Chondrocyte (in vitro differentiated cells): Measurements from ENCODE around the gene CARHSP1. TPM values are rescaled to one million over a fixed set of nuclear protein-coding genes. Genes with fewer than 3 reads are reported as not detected.
A peak's percentile ranks its signal among the peaks of the same experiment; 100 is the strongest.

ENCODE experiments used
- DNase-seq: peaks from one replicate; pipeline ENCODE4 v3.0.0; 2021; ENCODE audit warnings: mixed read lengths, low spot score
- H3K27ac Mint-ChIP-seq: one replicate; pipeline ENCODE4 v1.8.0; 2021; ENCODE audit warnings: mild to moderate bottlenecking, moderate library complexity, mixed read lengths; ENCODE audit not compliant: unreplicated experiment
- H3K27me3 Mint-ChIP-seq: 2 replicates; pipeline ENCODE4 v1.8.0; 2021; ENCODE audit warnings: low read depth, mixed read lengths
- H3K36me3 Mint-ChIP-seq: 2 replicates; pipeline ENCODE4 v1.8.0; 2021; ENCODE audit warnings: low read depth, mixed read lengths
- H3K4me1 Mint-ChIP-seq: 2 replicates; pipeline ENCODE4 v1.8.0; 2021; ENCODE audit warnings: low read depth, mild to moderate bottlenecking, mixed read lengths
- H3K4me3 Mint-ChIP-seq: one replicate; pipeline ENCODE4 v1.8.0; 2021; ENCODE audit warnings: mild to moderate bottlenecking, moderate library complexity, mixed read lengths; ENCODE audit not compliant: unreplicated experiment
- H3K9me3 Mint-ChIP-seq: 2 replicates; pipeline ENCODE4 v1.8.0; 2021; ENCODE audit warnings: low read depth, mixed read lengths
- total RNA-seq: library from RNA; stranded (reverse); gene quantifications from 3 replicates; pipeline ENCODE4 v1.2.1, GENCODE V29; 2021
- TF ChIP-seq, protein P1 (sequence below): fragments of 200-600 bp; sonication (generic); IDR thresholded peaks from 2 replicates; pipeline ENCODE4 v1.5.0; 2021; ENCODE audit warnings: antibody characterized with exemption, mild to moderate bottlenecking, moderate library complexity

The CARHSP1 gene
- total RNA-seq, 1 donor from 2014 or later = 57.4 TPM

DNA sequence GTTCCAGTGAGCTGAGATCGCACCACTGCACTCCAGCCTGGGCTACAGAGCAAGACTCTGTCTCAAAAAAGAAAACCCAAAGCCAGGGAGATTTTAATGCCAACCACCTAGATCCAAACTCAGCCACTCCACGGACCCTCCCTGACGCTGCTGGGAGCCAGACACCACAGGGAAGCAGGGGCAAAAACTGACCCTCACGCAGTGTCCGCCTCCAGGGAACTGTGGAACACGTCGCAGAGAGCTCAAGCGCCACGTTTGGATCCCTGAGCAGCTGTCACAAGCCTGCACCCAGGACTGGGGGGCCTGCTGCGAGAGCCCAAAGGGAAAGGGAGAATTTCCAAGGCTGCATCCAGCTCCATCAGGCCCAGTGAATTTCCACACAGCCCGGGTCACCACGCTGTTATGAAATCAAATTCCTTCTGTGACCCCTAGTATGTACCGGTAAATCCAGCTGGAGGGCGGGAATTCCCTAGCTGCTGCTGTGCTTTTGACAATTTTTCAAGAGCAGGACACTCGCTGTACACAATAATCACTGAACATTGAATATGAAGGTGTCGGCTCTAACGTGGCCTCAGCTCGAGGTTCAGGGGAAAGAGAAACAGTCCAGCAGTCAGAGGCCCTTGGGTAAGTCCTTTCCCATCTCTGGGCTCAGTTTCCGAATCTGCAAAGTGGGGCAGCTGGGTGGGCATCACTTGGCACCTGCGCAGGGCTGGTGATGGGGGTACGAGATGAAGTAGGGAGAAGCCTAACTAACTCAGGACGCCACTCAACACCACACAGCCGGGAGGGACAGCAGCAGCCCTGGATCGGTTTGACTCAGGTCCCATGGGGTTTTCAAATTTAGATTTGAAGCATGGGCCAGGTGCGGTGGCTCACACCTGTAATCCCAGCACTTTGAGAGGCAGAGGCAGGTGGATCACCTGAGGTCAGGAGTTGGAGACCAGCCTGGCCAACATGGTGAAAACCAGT is 8.6 kb downstream of the CARHSP1 start:
- TF ChIP-seq, protein P1, sequence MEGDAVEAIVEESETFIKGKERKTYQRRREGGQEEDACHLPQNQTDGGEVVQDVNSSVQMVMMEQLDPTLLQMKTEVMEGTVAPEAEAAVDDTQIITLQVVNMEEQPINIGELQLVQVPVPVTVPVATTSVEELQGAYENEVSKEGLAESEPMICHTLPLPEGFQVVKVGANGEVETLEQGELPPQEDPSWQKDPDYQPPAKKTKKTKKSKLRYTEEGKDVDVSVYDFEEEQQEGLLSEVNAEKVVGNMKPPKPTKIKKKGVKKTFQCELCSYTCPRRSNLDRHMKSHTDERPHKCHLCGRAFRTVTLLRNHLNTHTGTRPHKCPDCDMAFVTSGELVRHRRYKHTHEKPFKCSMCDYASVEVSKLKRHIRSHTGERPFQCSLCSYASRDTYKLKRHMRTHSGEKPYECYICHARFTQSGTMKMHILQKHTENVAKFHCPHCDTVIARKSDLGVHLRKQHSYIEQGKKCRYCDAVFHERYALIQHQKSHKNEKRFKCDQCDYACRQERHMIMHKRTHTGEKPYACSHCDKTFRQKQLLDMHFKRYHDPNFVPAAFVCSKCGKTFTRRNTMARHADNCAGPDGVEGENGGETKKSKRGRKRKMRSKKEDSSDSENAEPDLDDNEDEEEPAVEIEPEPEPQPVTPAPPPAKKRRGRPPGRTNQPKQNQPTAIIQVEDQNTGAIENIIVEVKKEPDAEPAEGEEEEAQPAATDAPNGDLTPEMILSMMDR = no peak
- Mint-ChIP-seq H3K9me3 (no peaks in the 10 kb centered on the region), H3K36me3 (peaks cover 13% of the 10 kb centered on the region), H3K4me1 (peaks cover 65% of the 10 kb centered on the region), H3K4me3 (no peak overlapping the region), H3K27ac (peak overlapping the region; percentile 86), H3K27me3 (no peaks in the 10 kb centered on the region)
- peak; percentile 61 for DNase-seq

DNA sequence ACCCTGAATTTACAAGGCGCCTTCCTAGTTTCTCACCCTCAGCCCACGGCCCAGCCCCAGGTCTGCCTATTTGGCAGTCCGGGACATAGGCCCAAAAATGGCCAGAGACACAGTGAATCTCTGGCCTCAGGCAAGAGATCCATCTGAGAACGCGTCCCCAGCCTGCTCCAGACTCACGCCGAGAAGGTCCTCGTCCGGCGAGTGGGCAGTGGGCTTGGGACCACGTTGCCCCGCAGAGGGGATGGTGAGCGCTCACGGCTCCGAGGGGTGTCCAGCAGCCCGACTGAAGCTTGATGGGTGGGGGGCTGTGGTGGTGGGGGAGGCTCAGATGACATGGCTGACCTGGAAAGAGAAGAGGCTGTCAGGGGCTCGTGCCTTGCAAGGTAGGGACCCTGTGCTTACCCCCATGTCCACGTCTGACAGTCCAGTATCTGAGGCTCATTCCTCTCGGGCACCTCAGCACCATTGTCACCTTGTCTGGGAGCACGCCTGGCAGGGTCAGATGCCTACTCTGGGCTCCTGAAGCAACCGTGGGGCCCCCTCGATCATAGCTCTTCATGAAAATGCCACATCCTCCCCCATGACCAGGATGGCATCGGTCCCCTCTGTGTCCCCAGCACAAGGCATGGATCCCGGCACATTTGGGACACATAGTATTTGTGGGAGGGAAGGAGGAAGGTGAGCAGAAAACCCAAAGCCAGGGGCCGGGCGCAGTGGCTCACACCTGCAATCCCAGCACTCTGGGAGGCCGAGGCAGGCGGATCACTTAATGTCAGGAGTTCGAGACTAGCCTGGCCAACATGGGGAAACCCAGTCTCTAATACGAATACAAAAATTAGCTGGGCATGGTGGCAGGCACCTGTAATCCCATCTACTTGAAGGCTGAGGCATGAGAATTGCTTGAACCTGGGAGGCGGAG is 9.6 kb downstream of the CARHSP1 start:
- no peaks in the 10 kb centered on the region for H3K27me3 Mint-ChIP-seq
- TF ChIP-seq, protein P1 = no peak
- no peak overlapping the region for H3K4me3 Mint-ChIP-seq
- H3K36me3 Mint-ChIP-seq = peaks cover 17% of the 10 kb centered on the region
- peak; percentile 81 for DNase-seq
- no peaks in the 10 kb centered on the region for H3K9me3 Mint-ChIP-seq
- peaks cover 55% of the 10 kb centered on the region for H3K4me1 Mint-ChIP-seq
- H3K27ac Mint-ChIP-seq = peak overlapping the region; percentile 86

DNA sequence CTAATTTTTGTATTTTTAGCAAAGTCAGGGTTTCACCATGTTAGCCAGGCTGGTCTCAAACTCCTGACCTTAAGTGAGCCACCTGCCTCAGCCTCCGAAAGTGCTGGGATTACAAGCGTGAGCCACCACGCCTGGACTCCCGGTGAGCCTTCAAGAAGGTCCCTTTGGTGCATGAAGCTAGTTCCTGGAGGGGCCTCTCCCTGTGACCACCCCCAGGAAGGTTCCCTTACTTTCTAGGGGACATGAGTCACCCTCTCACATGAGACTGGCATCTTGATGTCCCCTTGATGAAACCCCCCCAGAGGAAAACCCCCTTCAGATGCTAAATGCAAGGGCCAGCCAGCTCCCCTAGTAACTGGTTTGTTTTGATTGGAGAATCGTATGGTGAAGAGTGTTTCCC is 12.8 kb downstream of the CARHSP1 start:
- no peaks in the 10 kb centered on the region for H3K27me3 Mint-ChIP-seq

DNA sequence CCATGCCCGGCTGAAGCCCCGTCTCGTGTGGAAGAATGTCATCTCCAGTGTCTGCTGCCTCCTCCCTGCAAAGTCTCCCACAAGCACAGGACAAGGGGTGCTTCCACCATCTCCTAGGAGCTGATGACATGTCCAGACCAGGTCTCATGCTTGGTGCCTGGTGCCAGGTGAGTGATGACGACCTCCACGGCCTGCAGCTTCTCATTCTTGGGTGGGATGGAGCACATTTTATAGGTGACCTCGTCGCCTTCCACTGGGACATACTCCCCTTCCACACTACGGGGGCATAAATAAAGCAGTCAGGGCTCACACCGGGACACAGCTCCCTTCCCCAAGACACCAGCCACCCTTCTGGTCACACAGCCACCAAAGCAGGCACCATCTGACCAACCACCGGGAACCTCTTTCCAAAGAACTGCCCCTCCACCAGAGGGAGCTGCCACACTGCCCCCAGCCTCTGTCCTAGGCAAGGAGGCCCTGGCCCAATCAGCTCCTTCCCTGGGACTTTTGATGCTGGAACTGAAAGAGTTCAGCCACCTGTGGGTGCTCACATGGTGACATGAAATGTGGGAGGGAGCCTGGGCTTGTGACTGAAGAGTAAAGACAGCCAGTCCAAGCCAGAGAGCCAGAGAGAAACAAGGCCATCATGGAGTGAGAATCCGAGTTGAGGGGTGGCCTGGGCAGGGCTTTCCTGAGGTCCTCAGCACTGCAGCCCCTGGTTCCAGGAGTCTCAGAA is 13.6 kb downstream of the CARHSP1 start:
- DNase-seq = peak; percentile 56
- TF ChIP-seq, protein P1 = peak; percentile 50
- Mint-ChIP-seq H3K9me3 (no peaks in the 10 kb centered on the region), H3K4me1 (peaks cover 27% of the 10 kb centered on the region), H3K4me3 (no peak overlapping the region), H3K27me3 (no peaks in the 10 kb centered on the region), H3K27ac (peak overlapping the region; percentile 59), H3K36me3 (peaks cover 33% of the 10 kb centered on the region)

More for the DNA sequence above, 12.8 kb downstream of the CARHSP1 start:
- no peaks in the 10 kb centered on the region for H3K9me3 Mint-ChIP-seq
- peaks cover 28% of the 10 kb centered on the region for H3K36me3 Mint-ChIP-seq
- DNase-seq = peak; percentile 49
- peaks cover 25% of the 10 kb centered on the region for H3K4me1 Mint-ChIP-seq
- TF ChIP-seq, protein P1 = no peak
- peak overlapping the region; percentile 51 for H3K27ac Mint-ChIP-seq
- H3K4me3 Mint-ChIP-seq = no peak overlapping the region
